Urinary bladder (tissue), 4 donors: ENCODE measurements around the gene GRXCR2. TPM values are rescaled to one million over a fixed set of nuclear protein-coding genes. Genes with fewer than 3 reads are reported as not detected.

ENCODE experiments used
- DNase-seq: peaks from one replicate; pipeline ENCODE4 v3.0.0-alpha.2; 2015; ENCODE audit errors: extremely low spot score
- H3K27ac ChIP-seq: one replicate; pipeline ENCODE4 v1.5.1; 2013; ENCODE audit warnings: low read depth, mild to moderate bottlenecking, moderate library complexity
- H3K36me3 ChIP-seq: one replicate; pipeline ENCODE4 v1.6.1; 2013; ENCODE audit warnings: mild to moderate bottlenecking, moderate library complexity; ENCODE audit not compliant: insufficient read depth
- H3K4me1 ChIP-seq: one replicate; pipeline ENCODE4 v1.6.1; 2013; ENCODE audit warnings: mild to moderate bottlenecking, moderate library complexity; ENCODE audit not compliant: insufficient read depth
- H3K4me3 ChIP-seq: one replicate; pipeline ENCODE4 v1.5.1; 2013; ENCODE audit warnings: low read depth, low read length
- WGBS: extraction: QIAGEN DNeasy Blood & Tissue Kit; methylation state at CpG from one replicate; pipeline ENCODE4 v1.1.7; 2013; 5-methylcytosine and 5-hydroxymethylcytosine counted together
- polyA plus RNA-seq: library from polyadenylated mRNA; stranded (reverse); fragments of 200-250 nt; gene quantifications from one replicate; pipeline ENCODE4 v1.2.3, GENCODE V29; 2013
- total RNA-seq: library from RNA; depleted of rRNA; stranded (reverse); fragments of >200 nt; gene quantifications from one replicate; pipeline ENCODE4 v1.2.3, GENCODE V29; 2014
- donor health status: healthy with polysubstance abuse.
- donor health status: healthy.

The GRXCR2 gene
- total and polyA plus RNA-seq, 2 donors = not detected

DNA sequence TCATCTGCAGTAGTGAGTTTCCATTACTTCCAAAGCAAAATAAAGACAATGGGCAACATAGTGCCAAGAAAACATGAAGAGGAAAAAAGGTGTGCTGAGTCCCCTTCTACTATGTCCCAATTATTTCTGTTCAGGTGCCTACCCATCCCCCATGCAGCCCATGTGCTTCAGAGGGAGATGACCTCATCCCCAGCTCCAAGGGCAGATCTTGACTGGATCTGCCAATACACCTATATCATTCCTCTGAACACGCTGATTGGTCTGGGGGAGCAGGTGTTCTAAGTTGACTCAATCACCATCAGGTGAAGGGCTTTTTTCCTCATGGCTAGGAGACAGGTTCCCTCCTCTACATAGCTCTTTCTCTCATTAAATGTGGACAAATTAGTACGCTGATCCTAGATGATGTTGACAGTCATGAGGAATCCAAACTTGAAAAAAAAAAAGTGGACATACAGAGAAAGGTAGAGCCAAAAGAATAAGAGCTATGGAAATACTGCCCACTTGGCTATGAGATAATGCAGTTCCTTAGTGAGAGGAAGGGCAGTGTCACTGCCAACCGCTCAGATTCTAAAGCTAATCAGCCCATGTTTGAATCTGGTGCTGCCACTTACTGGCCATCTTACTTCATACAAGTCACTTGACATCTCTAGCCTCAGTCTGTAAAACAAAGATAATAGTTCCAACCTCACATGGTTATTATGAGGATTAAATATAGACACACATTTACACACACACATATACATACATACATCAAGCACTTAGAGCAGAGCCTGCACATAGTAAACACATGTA, 60.8 kb downstream of the GRXCR2 start:
- no peak overlapping the region for H3K4me3 ChIP-seq
- no peaks in the 10 kb centered on the region for H3K4me1 ChIP-seq
- no peak for DNase-seq
- WGBS = 82% methylated on average over 3 of the region's 3 CpGs
- no peak overlapping the region for H3K27ac ChIP-seq
- H3K36me3 ChIP-seq = no peaks in the 10 kb centered on the region

Other genes with a start within 250 kb of the GRXCR2 start
- 56.8 TPM for gene PRELID2, start 37.7 kb downstream of the GRXCR2 start, total RNA-seq
- gene PRELID2, start 37.7 kb downstream of the GRXCR2 start, polyA plus RNA-seq = 4.1 TPM
- gene SH3RF2, start 63.6 kb upstream of the GRXCR2 start, total RNA-seq = 1.0 TPM
- 1.0 TPM for gene SH3RF2, start 63.6 kb upstream of the GRXCR2 start, polyA plus RNA-seq
- gene PLAC8L1, start 232.6 kb upstream of the GRXCR2 start, total RNA-seq = not detected
- gene PLAC8L1, start 232.6 kb upstream of the GRXCR2 start, polyA plus RNA-seq = 0.27 TPM